ENCODE results near the gene VIL1.

DNA sequence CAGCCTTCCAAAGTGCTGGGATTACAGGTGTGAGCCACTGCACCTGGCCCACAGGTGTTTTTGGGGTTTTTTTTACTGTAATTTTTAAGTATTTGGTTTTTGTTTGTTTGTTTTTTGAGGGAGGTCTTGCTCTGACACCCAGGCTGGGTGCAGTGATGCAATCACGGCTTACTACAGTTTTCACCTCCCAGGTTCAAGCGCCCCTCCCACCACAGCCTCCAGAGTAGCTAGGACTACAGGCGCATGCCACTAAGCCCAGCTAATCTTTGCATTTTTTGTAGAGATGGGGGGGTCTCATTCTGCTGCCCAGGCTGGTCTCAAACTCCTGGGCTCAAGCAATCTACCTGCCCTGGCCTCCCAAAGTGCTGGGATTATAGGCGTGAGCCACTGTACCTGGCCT lies 44.1 kb upstream of the VIL1 start:
- TF ChIP-seq TCF7 (IDR thresholded peaks at IDR 0.05; ENCODE audit: low read depth) (no peak), GTF2F1 (IDR thresholded peaks at IDR 0.05; ENCODE audit: low read length) (no peak), ZBTB1 (CRISPR knock-in tag; IDR thresholded peaks at IDR 0.05; ENCODE audit: borderline replicate concordance) (no peak), USF2 (IDR thresholded peaks at IDR 0.05; ENCODE audit: low read depth, low read length) (no peak), USF2 (CRISPR knock-in tag; IDR thresholded peaks at IDR 0.05; ENCODE audit: borderline replicate concordance) (no peak), CTCF (CRISPR knock-in tag; IDR thresholded peaks at IDR 0.05) (no peak), IRF2 (CRISPR knock-in tag; IDR thresholded peaks at IDR 0.05) (no peak), HOXA5 (CRISPR knock-in tag; IDR thresholded peaks at IDR 0.05) (no peak), EZH2 (conservative IDR thresholded peaks at IDR 0.05; ENCODE audit: low read depth, low read length) (no peak), ZNF274 (CRISPR knock-in tag; IDR thresholded peaks at IDR 0.05) (no peak), PHF21A (CRISPR knock-in tag; IDR thresholded peaks at IDR 0.05) (no peak), POLR2A (IDR thresholded peaks at IDR 0.05; ENCODE audit: insufficient read depth in 1 of 2, low read depth in 2 of 2, low read length in 2 of 2) (no peak), NFATC3 (CRISPR knock-in tag; IDR thresholded peaks at IDR 0.05) (no peak), CEBPB (IDR thresholded peaks at IDR 0.05; ENCODE audit: borderline replicate concordance, low read depth, low read length) (peak; percentile 59; the same call in 1 of the 2 replicates)
- TF ChIP-seq, protein P1, sequence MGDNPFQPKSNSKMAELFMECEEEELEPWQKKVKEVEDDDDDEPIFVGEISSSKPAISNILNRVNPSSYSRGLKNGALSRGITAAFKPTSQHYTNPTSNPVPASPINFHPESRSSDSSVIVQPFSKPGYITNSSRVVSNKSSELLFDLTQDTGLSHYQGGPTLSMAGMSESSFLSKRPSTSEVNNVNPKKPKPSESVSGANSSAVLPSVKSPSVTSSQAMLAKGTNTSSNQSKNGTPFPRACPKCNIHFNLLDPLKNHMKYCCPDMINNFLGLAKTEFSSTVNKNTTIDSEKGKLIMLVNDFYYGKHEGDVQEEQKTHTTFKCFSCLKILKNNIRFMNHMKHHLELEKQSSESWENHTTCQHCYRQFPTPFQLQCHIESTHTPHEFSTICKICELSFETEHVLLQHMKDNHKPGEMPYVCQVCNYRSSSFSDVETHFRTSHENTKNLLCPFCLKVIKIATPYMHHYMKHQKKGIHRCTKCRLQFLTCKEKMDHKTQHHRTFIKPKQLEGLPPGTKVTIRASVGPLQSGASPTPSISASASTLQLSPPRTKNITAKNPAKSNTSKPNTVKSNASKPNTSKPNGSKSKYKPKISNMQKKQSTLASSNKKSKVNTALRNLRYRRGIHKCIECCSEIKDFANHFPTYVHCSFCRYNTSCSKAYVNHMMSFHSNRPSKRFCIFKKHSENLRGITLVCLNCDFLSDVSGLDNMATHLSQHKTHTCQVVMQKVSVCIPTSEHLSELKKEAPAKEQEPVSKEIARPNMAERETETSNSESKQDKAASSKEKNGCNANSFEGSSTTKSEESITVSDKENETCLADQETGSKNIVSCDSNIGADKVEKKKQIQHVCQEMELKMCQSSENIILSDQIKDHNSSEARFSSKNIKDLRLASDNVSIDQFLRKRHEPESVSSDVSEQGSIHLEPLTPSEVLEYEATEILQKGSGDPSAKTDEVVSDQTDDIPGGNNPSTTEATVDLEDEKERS (CRISPR knock-in tag; IDR thresholded peaks at IDR 0.05), result no peak

Data from HepG2 (cell line).